Dedifferentiated amniotic fluid mesenchymal stem cell (primary cell): ENCODE results near the gene RAB6B.
"Not testable (repeated sequence)": the region's sequence is repeated elsewhere in the genome, so short reads cannot be mapped to it uniquely, and the experiment has no call there.

ENCODE experiments used
- DNase-seq: peaks from one replicate; pipeline ENCODE4 v3.0.0-alpha.2; 2016; ENCODE audit errors: extremely low spot score

Gene RAB6B

DNA sequence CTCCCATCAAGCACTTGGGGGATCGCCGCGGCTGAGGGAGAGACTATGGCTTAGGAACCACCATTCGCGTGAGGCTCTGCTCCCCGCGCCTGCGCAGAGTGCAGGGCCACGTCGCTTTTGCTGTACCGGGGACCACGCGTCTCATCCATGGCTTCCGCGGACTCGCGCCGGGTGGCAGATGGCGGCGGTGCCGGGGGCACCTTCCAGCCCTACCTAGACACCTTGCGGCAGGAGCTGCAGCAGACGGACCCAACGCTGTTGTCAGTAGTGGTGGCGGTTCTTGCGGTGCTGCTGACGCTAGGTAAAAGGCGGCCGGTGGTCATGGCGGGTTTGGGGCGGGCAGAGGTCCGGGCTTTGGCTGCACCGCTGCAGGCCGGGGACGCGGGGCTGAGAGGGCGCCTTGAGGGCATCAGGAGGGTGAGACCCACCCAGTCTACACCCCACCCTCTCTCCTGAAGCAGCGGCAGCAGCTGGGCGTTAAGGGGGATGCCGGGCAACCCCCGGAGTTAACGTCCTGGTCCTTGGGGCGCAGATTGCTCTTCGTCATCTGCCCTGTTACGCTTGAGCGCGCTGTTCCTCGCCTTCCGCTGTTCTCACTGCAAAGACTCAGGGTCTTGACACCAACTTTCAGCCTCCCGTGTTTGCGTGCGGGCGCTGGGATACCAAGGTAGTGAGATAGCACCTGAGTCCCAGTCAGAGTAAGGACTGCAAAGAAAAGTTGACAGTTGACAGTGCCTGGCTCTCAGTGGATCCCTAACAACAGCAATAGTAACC is 89.8 kb downstream of the RAB6B start, which contains the start of gene SRPRB:
SRPRB (plus strand) TSS at position 114 of the 774 bp plus-strand sequence; CDS start at position 148, 34 bp downstream.
- peak; percentile 91 for DNase-seq

DNA sequence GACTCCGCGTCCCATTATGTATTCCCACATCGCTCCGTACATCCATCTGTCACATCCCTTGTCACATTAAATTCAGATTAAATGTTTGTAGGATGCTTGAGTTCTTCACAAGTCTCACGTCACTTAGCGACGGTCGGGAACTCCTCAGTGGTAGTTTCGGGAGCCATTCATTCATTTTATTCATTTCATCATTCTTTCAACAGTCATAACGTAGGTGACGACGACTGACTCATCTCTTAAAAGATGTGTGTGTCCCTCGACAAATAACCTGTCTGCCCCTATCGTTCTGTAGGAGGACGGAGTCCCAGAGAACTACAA is 90.3 kb downstream of the RAB6B start:
- DNase-seq: no peak

DNA sequence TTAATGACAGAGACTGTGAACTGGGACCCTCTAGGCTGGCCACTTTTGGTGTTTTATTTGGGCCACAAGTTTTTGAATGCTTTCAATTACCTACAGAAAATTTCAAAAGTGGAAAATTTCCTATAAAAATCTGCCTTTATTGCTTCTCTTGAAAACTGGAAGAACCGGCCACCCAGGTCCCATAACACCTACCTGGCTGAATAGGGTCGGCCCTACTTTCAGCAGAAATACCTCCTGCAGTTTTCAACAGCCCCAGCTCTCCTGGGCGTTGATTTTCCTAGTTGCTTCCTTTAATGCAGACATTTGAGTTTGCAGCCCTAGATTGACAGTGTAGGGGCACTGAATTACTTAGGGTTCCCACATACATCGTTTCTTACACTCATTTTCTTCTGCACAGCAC is 90.8 kb downstream of the RAB6B start:
- no peak for DNase-seq

DNA sequence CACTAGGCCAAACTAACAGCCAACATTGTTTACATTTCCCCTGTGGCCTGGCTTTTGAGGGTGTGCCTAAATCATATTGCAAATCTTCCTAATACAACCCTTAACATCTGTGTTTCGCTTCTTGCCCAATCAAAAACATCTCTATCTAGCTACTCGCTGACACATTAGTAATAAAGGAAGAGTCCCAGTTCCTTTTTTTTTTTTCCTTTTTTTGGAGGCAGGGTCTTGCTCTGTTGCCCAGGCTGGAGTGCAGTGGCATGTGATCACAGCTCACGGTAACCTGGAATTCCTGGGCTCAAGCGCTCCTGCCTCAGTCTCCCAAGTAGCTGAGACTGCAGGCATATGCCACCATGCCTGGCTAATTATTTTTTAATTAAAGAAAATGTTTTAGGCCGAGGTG is 92.2 kb downstream of the RAB6B start:
- DNase-seq: no peak

DNA sequence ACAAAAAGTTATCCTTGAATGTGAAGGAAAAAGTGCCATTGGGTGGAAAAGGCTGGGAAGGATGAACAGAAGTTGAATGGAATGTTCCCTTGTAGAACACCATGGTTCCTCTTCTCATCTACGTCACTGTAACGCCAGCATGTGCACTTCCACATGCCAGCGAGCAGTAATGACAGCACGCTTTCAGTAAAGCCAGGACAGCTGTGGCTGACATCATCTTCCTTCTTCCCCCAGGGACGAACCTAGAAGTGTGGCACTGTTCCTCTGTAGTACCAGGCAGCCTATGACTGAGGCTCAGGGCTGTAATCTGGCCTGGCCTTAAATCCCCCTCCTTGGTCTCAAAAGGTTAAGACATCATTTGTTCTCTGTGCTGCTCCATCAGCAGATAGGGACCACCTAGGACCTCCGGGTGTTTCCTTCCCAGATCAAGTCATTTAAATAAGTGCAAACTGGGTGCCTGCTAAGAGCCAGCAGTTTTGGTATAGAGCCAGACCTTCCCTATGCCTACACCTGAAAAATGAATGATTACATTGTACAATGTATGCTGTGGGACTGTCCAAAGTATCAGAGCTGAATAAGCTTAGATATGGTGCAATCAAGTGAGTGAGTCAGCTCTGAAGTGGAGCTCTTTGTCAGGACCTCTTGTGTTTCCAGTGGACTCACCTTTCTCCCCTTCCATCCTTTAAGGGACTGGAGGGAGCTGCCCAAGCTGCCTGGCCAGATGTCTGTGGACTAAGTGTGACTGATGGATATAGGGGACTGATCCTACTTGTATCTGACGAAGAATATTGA is 95.7 kb downstream of the RAB6B start:
- DNase-seq: no peak

DNA sequence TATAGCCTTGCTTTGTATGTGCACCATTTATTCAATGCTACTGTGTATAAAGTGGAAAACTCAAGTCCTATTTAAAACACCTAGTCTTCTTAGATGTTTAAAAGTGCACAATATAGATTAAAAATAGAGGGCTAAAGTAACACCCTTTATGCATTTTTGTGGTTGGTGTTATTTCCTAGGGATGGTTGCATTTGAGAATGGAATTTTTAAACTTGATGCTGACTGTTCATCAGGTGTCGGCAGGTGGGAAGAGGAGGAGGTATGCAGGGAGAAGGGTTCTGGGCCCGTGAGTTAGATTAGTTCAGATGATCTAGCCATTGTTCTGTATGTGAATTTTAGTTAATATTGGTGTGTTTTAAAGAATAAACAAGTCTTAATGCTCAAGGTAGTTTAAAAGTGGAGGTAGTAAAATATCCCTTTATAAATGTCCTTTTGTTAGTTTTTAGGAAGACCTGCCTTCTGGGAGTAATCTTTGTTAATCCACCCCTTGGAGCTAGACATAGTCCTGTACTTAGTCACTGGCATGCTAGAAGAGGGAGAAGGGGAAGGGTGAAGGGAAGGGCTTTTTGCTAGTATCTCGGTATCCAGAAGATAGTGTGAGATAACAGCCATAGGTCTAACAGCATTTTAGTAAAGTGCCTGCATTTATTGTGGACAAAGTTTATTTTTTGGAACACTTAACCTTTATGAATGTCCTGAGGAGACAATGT is 98.1 kb downstream of the RAB6B start:
- no peak for DNase-seq

DNA sequence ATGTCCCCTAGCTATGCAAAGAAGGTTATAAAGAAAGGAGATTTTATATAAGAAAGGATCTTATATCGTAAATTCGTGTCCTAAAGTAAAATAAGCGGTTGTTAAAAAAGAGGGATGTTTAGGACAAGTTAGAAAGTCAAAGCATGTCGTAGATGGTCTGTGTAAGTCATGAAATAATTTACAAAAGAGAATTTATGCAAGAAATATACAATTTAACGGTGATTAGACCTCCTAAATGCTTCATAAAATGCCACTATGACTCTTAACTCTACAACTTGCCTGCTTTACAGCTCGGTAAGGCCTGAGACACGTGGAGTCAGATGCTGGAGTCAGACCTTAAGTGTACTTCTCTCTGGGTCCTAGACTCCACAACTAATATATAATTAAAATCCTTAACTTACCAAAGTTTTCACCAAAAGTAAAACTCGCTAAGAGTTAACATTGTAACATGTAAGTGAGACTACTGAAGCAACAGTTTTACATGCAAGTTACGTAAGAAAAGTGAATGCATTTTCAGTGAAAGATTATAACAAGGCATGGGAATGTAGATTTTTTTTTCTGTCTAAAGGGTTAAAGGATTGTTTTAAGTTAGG is 103.4 kb downstream of the RAB6B start:
- DNase-seq: no peak

DNA sequence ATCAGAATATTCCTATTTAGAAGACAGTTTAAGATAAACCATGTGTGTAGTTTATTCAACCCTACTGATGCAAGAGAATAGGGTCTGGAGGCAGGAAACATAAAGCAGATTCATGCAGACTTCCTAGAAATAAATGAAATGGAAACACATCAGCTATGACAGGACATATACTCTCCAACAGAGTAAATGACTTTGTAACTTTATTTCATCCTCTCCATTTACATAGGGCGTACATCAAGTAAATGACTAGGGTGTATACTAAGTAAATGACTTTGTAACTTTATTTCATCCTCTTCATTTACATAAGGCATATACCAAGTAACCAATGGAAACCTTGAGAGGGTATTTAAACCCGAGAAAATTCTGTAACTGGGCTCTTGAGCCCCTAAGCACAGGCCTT is 107.7 kb downstream of the RAB6B start:
- DNase-seq: no peak

DNA sequence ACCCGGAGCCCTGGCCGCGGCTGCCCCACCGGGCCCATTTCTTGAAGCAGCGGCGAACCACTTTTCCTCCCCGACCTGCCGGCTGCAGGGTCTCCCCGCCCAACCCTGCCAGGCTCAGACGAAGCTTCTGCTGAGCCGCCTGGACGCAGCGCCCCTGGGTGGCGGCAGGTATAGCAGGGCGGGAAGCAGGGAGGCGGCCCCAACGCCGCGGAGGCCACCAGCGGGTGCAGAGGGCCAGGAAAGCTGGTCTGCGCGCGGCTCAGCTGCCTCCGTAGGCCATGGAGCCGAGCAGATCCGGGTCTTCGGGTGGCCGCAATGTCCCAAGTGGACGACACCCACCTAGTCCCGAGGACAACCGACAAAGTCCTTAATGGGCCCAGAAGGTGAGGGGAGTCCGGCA is 111.9 kb downstream of the RAB6B start:
- DNase-seq: no peak

DNA sequence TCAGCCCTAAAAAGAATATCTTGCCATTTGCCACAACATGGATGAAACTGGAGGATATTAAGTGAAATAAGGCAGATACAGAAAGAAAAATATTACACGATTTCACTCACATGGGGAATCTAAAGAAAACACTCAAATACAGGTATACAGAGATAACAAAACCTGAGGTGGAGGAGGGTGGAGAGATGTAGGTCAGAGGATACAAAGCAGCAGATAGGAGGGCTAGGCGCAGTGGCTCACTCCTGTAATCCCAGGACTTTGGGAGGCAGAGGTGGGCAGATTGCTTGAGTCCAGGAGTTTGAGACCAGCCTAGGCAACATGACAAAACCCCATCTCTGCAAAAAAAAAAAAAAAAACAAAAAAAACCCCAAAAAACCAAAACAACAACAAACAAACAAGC is 113.2 kb downstream of the RAB6B start:
- no peak for DNase-seq

DNA sequence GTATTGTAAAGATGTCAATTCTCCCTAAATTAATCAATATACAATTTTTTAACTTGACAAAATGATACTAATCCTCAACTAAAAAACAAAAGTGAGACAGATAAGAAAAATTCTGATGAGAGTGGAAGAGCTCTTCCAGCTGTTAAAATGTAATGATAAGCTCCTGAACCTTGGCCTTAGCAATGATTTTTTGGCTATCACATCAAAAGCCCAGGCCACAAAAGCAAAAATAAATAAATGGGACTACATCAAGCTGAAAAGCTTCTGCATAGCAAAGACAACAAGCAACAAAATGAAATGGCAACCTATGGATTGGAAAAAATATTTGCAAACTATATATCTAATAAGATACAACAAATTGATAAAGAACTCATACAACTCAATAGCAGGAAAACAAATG is 114.1 kb downstream of the RAB6B start:
- DNase-seq: no peak

DNA sequence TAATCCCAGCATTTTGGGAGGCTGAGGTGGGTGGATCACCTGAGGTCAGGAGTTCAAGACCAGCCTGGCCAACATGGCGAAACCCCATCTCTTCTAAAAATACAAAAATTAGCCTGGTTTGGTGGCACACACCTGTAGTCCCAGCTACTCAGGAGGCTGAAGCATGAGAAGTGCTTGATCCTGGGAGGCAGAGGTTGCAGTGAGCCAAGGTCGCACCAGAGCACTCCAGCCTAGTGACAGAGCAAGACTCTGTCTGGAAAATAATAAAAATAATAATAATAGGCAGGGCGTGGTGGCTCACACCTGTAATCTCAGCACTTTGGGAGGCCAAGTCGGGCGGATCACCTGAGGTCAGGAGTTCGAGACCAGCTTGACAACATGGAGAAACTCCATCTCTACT is 114.9 kb downstream of the RAB6B start:
- not testable (repeated sequence) for DNase-seq

DNA sequence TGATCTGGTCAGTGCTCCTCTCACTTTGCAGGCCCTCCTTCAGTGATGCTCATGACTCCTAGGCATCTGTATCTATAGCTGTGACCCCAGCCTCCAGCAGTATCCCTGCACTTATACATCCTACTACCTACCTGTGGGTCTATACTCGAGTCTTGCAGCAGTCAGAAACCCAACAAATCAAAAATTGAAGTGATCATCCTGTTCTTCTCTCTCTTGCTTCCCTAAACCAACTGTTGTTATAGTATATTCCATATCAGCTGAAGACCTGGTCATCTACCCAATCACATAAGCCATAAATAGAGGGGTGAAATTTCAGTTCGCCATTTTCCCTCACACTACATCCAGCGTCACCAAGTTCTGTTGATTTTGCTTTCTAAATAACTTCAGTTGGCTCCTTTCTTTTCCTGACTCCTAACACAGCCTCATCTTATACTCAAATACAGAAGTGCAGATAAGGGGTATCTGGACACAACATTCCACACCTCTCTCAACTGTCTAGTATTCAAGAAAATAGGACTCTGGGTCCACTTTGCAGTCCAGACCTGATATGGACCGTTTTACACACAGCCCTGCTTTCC is 116.0 kb downstream of the RAB6B start:
- DNase-seq: no peak

DNA sequence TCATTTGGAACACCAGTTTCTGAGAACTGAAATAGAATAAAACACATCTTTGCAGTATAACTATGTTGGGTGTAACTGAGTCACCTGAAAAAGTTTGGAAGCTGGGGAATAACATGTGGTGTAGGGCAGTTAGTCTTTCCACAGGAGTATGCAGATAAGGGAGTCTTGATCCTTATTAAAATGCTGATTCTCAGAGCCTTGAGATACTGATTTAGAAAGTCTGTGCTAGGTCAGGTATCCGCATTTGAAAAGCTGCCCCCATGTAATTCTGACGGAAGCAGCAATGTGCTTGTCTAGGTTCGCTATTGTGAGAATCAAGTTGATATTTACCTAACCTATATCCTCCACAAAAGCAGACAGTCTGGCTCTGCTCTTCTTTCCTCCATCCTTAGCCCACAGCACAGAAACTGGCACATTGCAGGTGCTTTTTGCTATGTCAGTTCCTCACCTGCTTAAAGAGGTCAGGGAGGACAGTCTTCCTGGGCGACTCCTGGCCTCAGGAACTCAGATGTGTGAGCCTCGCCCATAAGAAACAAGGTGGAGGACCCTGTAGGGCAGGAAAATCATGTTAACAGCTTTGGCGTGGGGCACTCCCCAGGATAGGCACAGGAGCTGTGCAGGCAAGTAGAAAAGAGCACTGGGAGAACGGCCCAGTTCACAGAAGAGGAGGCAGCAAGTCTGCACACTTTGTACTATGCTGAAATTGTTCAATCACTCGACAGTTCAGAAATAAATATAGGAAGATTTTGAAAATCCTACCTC is 117.7 kb downstream of the RAB6B start:
- no peak for DNase-seq

DNA sequence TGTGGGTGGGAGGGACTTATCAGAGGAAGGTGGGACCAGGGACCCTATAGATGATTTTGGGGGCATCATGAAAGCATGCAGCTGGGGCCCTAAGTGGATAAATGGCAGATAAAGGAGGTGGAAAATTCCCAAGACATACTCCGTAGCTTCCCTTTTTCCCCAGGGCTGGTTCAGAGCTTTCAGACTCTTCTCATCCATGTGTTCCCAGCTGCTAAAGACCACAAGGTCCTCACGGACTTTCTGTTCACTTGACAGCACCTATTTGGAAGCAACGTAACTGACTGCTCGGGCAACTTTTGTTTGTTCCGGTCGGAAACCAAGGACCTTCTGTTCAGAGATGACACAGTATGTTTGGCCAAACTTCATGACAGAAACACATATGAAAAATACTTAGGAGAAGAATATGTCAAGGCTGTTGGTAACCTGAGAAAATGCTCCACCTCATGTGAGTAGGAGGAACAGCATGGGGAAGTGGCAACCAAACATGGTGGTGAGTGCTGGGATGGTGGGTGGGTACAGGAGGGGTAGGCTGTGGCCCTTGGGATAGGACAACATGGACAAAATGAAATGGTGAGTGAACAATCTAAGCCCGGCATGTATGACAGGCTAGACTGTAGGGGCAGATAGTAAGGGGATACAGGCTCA is 118.8 kb downstream of the RAB6B start:
- DNase-seq: no peak

DNA sequence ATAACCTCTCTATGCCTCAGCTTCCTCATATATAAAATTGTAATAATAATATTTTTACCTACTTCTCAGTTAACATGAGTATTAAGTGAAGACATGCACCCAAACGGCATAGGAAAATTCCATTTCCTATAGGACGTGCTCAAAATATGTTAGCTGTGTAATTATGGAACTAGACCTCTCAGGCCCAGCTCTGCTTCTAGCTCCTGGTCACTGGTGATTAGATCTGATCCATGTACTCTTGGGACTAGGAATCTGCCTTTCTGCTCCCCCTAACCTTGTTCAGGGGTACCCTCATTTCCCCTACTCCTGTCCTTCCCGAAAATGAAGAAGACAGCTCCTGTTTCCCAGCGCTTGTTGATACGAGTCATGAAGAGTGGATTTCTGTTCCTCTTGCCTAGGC is 119.8 kb downstream of the RAB6B start:
- no peak for DNase-seq

DNA sequence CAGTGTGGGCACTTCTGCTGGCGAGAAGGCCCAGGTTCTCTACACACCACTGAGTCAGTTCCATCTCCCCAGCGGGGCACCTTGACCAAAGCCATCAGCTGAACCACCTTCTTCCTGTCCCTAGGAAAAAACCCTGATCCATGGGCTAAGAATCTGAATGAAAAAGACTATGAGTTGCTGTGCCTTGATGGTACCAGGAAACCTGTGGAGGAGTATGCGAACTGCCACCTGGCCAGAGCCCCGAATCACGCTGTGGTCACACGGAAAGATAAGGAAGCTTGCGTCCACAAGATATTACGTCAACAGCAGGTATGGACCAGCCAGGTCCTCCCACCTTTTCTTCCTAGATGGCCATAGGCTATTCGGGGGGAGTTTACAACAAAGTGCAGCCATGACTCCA is 120.4 kb downstream of the RAB6B start:
- DNase-seq: no peak
